K562 (cell line): Measurements from ENCODE around the gene ATF1. TPM values are rescaled to one million over a fixed set of nuclear protein-coding genes. Genes with fewer than 3 reads are reported as not detected.

Source experiments
- ATAC-seq: fragments of 200-7000 bp; cut with Tn5 transposase; 3 replicates; pipeline ENCODE4 v1.9.1; 2020; ENCODE audit warnings: moderate library complexity
- BruUV-seq: library from RNA; stranded (reverse); fragments of 400-500 nt; replicated peaks from 2 replicates; lab custom pipeline; 2021; lab: Mats Ljungman, UMichigan
- CTCF ChIA-PET: fragments of 300-600 bp; formaldehyde crosslinking; extraction: SDS; loops from one replicate; lab custom pipeline; 2021; ENCODE audit warnings: low intra/inter-chr PET ratio; lab: Yijun Ruan, JAX
- POLR2A ChIA-PET: fragments of 300-600, 350-650 bp; sonication (Branson Sonifier 250); formaldehyde crosslinking; extraction: SDS; loops from one replicate; lab custom pipeline; 2021; ENCODE audit warnings: antibody characterized with exemption, inconsistent platforms; lab: Yijun Ruan, JAX
- DNase-seq, 4 experiments: peaks; one replicate each; pipeline versions ENCODE4 v3.0.0 to v3.0.0-alpha.2; 2011 to 2018; ENCODE audit warnings: low spot score in 3 of 4, mixed read lengths in 3 of 4; ENCODE audit errors: extremely low read depth in 1 of 4
- FAIRE-seq: peaks from 2 replicates; lab custom pipeline; 2011; peaks lifted over from hg19 to GRCh38; lab: Jason Lieb, UNC
- H2AFZ ChIP-seq: 2 replicates; pipeline ENCODE4 v1.6.0; 2011; ENCODE audit warnings: low read depth, low read length, control low read depth, inconsistent platforms
- H3K27ac ChIP-seq: fragments of 200-600 bp; 3 replicates; pipeline ENCODE4 v1.8.0; 2011; ENCODE audit warnings: low read depth, mild to moderate bottlenecking, control low read depth, inconsistent platforms, low read length, moderate library complexity, mixed read lengths; ENCODE audit errors: extremely low read depth
- H3K27me3 ChIP-seq, 2 experiments: fragments of 300-600 bp in 1 of 2; 2 replicates in 1 of 2; 3 replicates in 1 of 2; pipeline versions ENCODE4 v1.6.0 to v1.8.0; 2011; ENCODE audit warnings: inconsistent platforms in 2 of 2, low read length in 2 of 2, mild to moderate bottlenecking in 1 of 2, mixed read lengths in 1 of 2, moderate library complexity in 1 of 2; ENCODE audit not compliant: control insufficient read depth in 2 of 2, insufficient read depth in 2 of 2
- H3K36me3 ChIP-seq: fragments of 300-600 bp; 3 replicates; pipeline ENCODE4 v1.8.0; 2011; ENCODE audit warnings: mild to moderate bottlenecking, low read length, inconsistent platforms; ENCODE audit not compliant: control insufficient read depth, insufficient read depth
- H3K4me1 ChIP-seq, 2 experiments: fragments of 200-600 bp in 1 of 2; replicated peaks in 1 of 2; 2 replicates in 1 of 2; 3 replicates in 1 of 2; pipeline versions ENCODE4 v1.5.1 to v1.8.0; 2011; ENCODE audit warnings: inconsistent platforms in 2 of 2, low read length in 2 of 2, mild to moderate bottlenecking in 1 of 2, mixed read lengths in 1 of 2, moderate library complexity in 1 of 2; ENCODE audit not compliant: control insufficient read depth in 2 of 2, insufficient read depth in 2 of 2
- H3K4me2 ChIP-seq: 2 replicates; pipeline ENCODE4 v1.6.1; 2011; ENCODE audit warnings: low read length, control low read depth, inconsistent platforms, mixed read lengths; ENCODE audit not compliant: insufficient read depth
- H3K4me3 ChIP-seq: fragments of 200-600 bp; sonication (generic), shearing (Covaris generic); 2 replicates; pipeline ENCODE4 v1.5.1; 2016; ENCODE audit warnings: control low read depth, inconsistent platforms
- H3K79me2 ChIP-seq: fragments of 200-600 bp; 3 replicates; pipeline ENCODE4 v1.8.0; 2011; ENCODE audit warnings: low read length, inconsistent platforms; ENCODE audit not compliant: control insufficient read depth, insufficient read depth
- H3K9ac ChIP-seq, 2 experiments: 2 replicates each; pipeline versions ENCODE4 v1.6.0 to v1.6.1; 2011; ENCODE audit warnings: low read depth in 2 of 2, low read length in 2 of 2, control low read depth in 1 of 2, inconsistent platforms in 1 of 2, mild to moderate bottlenecking in 1 of 2, mixed read lengths in 1 of 2; ENCODE audit not compliant: insufficient read depth in 1 of 2
- H3K9me1 ChIP-seq: one replicate; pipeline ENCODE4 v1.6.0; 2011; ENCODE audit warnings: inconsistent platforms, mild to moderate bottlenecking, low read length, moderate library complexity; ENCODE audit not compliant: control insufficient read depth, insufficient read depth
- H3K9me3 ChIP-seq: replicated peaks from 2 replicates; pipeline ENCODE4 v1.5.1; 2011; ENCODE audit warnings: low read depth, low read length, inconsistent platforms; ENCODE audit not compliant: control insufficient read depth, insufficient read depth
- H4K20me1 ChIP-seq: replicated peaks from 2 replicates; pipeline ENCODE4 v1.6.1; 2011; ENCODE audit warnings: low read length, inconsistent platforms, mixed read lengths; ENCODE audit not compliant: control insufficient read depth, insufficient read depth
- BHLHE40 ChIP-seq: IDR thresholded peaks from 2 replicates; pipeline ENCODE4 v1.6.1; 2011; ENCODE audit warnings: low read length, improper control_type of control experiment
- FOXA3 ChIP-seq, 2 experiments: fragments of 450-650 bp in 1 of 2; sonication (generic) in 1 of 2; formaldehyde crosslinking; IDR thresholded peaks in 1 of 2; conservative IDR thresholded peaks in 1 of 2; 2 replicates each; pipeline versions ENCODE4 v1.4.0 to v1.8.0; 2020 to 2022; ENCODE audit warnings: mild to moderate bottlenecking in 2 of 2, missing genetic modification reagents in 1 of 2
- FOXK2 ChIP-seq, 2 experiments: fragments of 450-650 bp; IDR thresholded peaks in 1 of 2; conservative IDR thresholded peaks in 1 of 2; 2 replicates each; pipeline ENCODE4 v1.6.1; 2016; ENCODE audit warnings: low read depth in 2 of 2, mild to moderate bottlenecking in 1 of 2
- HDAC1 ChIP-seq, 2 experiments: fragments of 450-650 bp; IDR thresholded peaks; 2 replicates each; pipeline ENCODE4 v1.6.1; 2016 to 2017; ENCODE audit warnings: inconsistent platforms in 1 of 2, mild to moderate bottlenecking in 1 of 2, moderate library complexity in 1 of 2
- HDAC6 ChIP-seq: IDR thresholded peaks from 2 replicates; pipeline ENCODE4 v1.6.1; 2012; ENCODE audit warnings: low read depth, mild to moderate bottlenecking, control low read depth, inconsistent platforms, low read length, moderate library complexity
- KLF6 ChIP-seq: fragments of 250-450 bp; sonication (Bioruptor Pico); IDR thresholded peaks from 2 replicates; pipeline ENCODE4 v1.4.0; 2020; ENCODE audit warnings: mild to moderate bottlenecking, moderate library complexity, borderline replicate concordance
- RAD21 ChIP-seq, 2 experiments: fragments of 250-450 bp in 1 of 2; fragments of 450-650 bp in 1 of 2; sonication (Bioruptor Pico) in 1 of 2; formaldehyde crosslinking in 1 of 2; IDR thresholded peaks in 1 of 2; conservative IDR thresholded peaks in 1 of 2; 2 replicates each; pipeline versions ENCODE4 v1.4.0 to v1.8.0; 2020 to 2022; ENCODE audit warnings: mild to moderate bottlenecking in 2 of 2, moderate library complexity in 1 of 2
- RBM25 ChIP-seq: fragments of 200-400 bp; formaldehyde crosslinking; IDR thresholded peaks from 2 replicates; pipeline ENCODE4 v1.6.1; 2018; ENCODE audit warnings: low read length, low read depth, moderate library complexity; ENCODE audit not compliant: severe bottlenecking
- WGBS: fragments of 100-300 bp; shearing (Covaris generic); methylation state at CpG from one replicate; pipeline ENCODE4 v1.1.6; 2016; ENCODE audit warnings: low coverage, mixed read lengths; ENCODE audit not compliant: insufficient coverage; ENCODE audit errors: missing lambda C conversion rate; 5-methylcytosine and 5-hydroxymethylcytosine counted together
- in situ Hi-C: fragments of 300-500 bp; cut with MboI; formaldehyde crosslinking; loops from 4 replicates; pipeline ENCODE4 v1.15.0; 2018; ENCODE audit warnings: inconsistent platforms, mixed read lengths
- intact Hi-C: fragments of 100-400 bp; cut with micrococcal nuclease; formaldehyde crosslinking; loops from 2 replicates; pipeline ENCODE4 v1.14.2; 2022
- polyA plus RNA-seq, 8 experiments: library from polyadenylated mRNA; depleted of rRNA in 4 of 8; stranded (reverse) in 5 of 8; unstranded in 3 of 8; fragments of >200 nt; fragmentation: Nextera tagmentation in 2 of 8; fragmentation: Illumina TruSeq in 1 of 8; extraction: Ambion mirVana in 2 of 8; extraction: Trizol in 1 of 8; gene quantifications; 2 replicates each; pipeline versions ENCODE4 v1.2.1 to v1.2.3, GENCODE V29; 2011 to 2014; ENCODE audit warnings: inconsistent platforms in 1 of 8, missing spikeins in 1 of 8
- total RNA-seq, 7 experiments: library from RNA; depleted of rRNA in 6 of 7; stranded (reverse); fragments of >200 nt in 6 of 7; fragmentation: Illumina TruSeq in 2 of 7; extraction: Trizol in 2 of 7; gene quantifications; 2 replicates each; pipeline versions ENCODE4 v1.2.1 to v1.2.3, GENCODE V29; 2011 to 2021; ENCODE audit warnings: low replicate concordance in 1 of 7
- TF ChIP-seq, protein P1 (sequence below): fragments of 450-650 bp; IDR thresholded peaks from one replicate; pipeline ENCODE4 v1.6.1; 2018; ENCODE audit warnings: mild to moderate bottlenecking, moderate library complexity; ENCODE audit not compliant: partially characterized antibody
- TF ChIP-seq, protein P2 (sequence below): fragments of 450-650 bp; formaldehyde crosslinking; IDR thresholded peaks from 2 replicates; pipeline ENCODE4 v1.4.0; 2020; ENCODE audit warnings: mild to moderate bottlenecking, moderate library complexity

Gene ATF1
- total and polyA plus RNA-seq, 9 of the 15 experiments (the other 6 are each of a cell fraction or from before 2014, with no cell fraction given), result 19.8 to 83.5 (median 51.4) TPM

DNA sequence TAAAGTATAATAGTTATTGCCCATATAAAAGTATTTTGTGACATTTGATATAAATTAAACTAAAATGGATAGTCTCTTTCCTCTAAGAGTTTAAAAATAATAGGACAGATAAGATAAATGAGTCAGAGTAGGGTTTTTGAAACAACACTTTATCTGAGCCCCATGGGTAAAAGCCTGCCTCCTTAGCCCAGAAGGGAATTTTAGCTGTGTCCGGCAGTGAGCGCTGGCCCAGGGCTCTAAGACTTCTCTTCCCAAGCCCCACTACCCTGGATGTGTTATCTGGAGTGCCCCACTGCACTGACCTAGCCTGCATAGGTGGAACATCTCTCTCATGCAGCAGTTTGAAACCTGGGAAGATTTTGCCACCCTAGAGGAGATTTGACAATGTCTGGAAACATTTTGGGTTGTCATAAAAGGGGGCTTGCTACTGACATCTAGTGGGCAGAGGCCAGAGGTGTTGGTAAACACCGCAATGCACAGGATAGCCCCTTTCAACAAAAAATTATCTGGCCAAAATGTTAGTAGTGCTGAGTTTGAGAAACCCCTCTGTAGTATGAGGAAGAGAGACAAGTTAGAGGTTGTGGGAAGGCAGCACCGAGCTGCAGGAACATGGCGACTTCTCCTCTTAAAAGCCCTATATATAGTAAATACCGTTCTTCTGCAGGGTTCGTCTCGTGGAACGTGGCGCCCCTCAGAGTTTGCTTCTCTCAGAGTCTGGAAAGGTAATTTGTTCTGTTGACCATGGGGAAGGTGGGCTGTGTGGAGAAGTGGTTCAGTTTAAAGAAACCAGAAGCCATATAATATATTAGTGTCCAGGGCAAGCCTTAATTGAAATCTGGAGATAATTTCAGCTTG is 29.3 kb upstream of the ATF1 start (continued):
- TF ChIP-seq, protein P1, sequence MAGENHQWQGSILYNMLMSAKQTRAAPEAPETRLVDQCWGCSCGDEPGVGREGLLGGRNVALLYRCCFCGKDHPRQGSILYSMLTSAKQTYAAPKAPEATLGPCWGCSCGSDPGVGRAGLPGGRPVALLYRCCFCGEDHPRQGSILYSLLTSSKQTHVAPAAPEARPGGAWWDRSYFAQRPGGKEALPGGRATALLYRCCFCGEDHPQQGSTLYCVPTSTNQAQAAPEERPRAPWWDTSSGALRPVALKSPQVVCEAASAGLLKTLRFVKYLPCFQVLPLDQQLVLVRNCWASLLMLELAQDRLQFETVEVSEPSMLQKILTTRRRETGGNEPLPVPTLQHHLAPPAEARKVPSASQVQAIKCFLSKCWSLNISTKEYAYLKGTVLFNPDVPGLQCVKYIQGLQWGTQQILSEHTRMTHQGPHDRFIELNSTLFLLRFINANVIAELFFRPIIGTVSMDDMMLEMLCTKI, result no peak
- TF ChIP-seq RAD21 (CRISPR knock-in tag; conservative IDR thresholded peaks at IDR 0.05 in 1 of 2, IDR thresholded peaks at IDR 0.05 in 1 of 2), result peak; percentile 37 to 71
- no peak for TF ChIP-seq RBM25
- peak; percentile 41 to 49; a peak in 1 of 4 replicates for TF ChIP-seq FOXK2 (conservative IDR thresholded peaks at IDR 0.05 in 1 of 2, IDR thresholded peaks at IDR 0.05 in 1 of 2; ENCODE audit: low read depth in 2 of 2)
- TF ChIP-seq FOXA3 (CRISPR knock-in tag; conservative IDR thresholded peaks at IDR 0.05 in 1 of 2, IDR thresholded peaks at IDR 0.05 in 1 of 2), result peak in 1 of 2 experiments; percentile 77; a peak in 2 of 4 replicates

DNA sequence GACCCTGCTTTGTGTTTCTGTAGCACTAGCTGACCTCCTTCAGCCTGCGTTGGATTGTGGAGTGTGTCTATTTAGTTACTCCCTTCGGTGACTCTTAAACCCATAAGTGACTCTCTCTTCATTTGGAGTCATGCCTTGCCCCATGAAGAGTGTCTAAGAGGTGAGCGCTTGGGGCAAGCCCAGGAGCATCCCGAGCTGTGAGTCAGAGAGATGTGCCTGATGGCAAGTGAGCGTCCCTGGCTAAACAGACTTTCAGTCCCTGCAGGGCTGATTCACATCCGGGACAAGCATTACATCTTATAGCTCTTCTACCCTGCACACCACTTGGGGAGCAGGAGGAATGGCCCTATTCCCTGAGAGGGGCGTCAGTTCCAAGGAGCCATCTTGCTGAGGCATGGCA is 24.3 kb upstream of the ATF1 start:
- no peaks in the 10 kb centered on the region for H3K9me1 ChIP-seq
- H3K4me2 ChIP-seq, result no peak overlapping the region
- CTCF ChIA-PET, result no interaction called here
- no peak overlapping the region for H3K9ac ChIP-seq
- no peaks in the 10 kb centered on the region; a peak in 1 of 5 replicates for H3K4me1 ChIP-seq
- WGBS, result 95% methylated on average over 7 of the region's 7 CpGs
- no peaks in the 10 kb centered on the region for H3K27me3 ChIP-seq
- no peaks in the 10 kb centered on the region for H3K9me3 ChIP-seq
- H3K79me2 ChIP-seq, result no peaks in the 10 kb centered on the region
- POLR2A ChIA-PET, result interaction anchor here (0.8 kb wide), 1 partner anchor 25 kb away, joined by 4 read pairs; no protein-coding TSS in a partner anchor
- H2AFZ ChIP-seq, result no peak overlapping the region
- no peak overlapping the region for H3K4me3 ChIP-seq
- no TSS peak for BruUV-seq
- H4K20me1 ChIP-seq, result peaks cover under 1% of the 10 kb centered on the region; the same call in 1 of the 2 replicates
- intact Hi-C loops, result no loop called here
- DNase-seq (no peak), FAIRE-seq (no peak), ATAC-seq (no peak)
- H3K36me3 ChIP-seq, result peaks cover 73% of the 10 kb centered on the region
- in situ Hi-C loops, result loop anchor here (10.0 kb wide), 1 partner anchor 235 kb away; the partner anchor contains the start of gene DIP2B
- H3K27ac ChIP-seq, result no peak overlapping the region
- TF ChIP-seq KLF6 (CRISPR knock-in tag) (no peak), HDAC1 (IDR thresholded peaks at IDR 0.05) (no peak), HDAC6 (no peak), BHLHE40 (no peak)
- TF ChIP-seq, protein P2, sequence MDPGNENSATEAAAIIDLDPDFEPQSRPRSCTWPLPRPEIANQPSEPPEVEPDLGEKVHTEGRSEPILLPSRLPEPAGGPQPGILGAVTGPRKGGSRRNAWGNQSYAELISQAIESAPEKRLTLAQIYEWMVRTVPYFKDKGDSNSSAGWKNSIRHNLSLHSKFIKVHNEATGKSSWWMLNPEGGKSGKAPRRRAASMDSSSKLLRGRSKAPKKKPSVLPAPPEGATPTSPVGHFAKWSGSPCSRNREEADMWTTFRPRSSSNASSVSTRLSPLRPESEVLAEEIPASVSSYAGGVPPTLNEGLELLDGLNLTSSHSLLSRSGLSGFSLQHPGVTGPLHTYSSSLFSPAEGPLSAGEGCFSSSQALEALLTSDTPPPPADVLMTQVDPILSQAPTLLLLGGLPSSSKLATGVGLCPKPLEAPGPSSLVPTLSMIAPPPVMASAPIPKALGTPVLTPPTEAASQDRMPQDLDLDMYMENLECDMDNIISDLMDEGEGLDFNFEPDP, result no peak
